Natural killer cell (primary cell): ENCODE measurements around the gene GIMAP5. TPM values are rescaled to one million over a fixed set of nuclear protein-coding genes. Genes with fewer than 3 reads are reported as not detected.

ENCODE experiments used
- ATAC-seq, 3 donors: fragments of 150-1000 bp in 2 of 3; fragments of 200-7000 bp in 1 of 3; cut with Tn5 transposase; 1 replicate in 1 of 3; 2 replicates in 2 of 3; pipeline ENCODE4 v1.10.0; 2021; ENCODE audit warnings: mild to moderate bottlenecking in 2 of 3, moderate library complexity in 2 of 3
- DNase-seq, 2 donors: peaks; one replicate each; pipeline versions ENCODE4 v3.0.0 to v3.0.0-alpha.2; 2013 to 2021; ENCODE audit warnings: mixed read lengths in 1 of 2
- H3K27ac ChIP-seq: one replicate; pipeline ENCODE4 v1.5.1; 2013; ENCODE audit warnings: mild to moderate bottlenecking, low read length
- H3K27me3 ChIP-seq: one replicate; pipeline ENCODE4 v1.6.1; 2013; ENCODE audit warnings: low read length; ENCODE audit not compliant: control insufficient read depth, insufficient read depth
- H3K36me3 ChIP-seq: one replicate; pipeline ENCODE4 v1.6.1; 2013; ENCODE audit warnings: low read length; ENCODE audit not compliant: control insufficient read depth, insufficient read depth
- H3K4me1 ChIP-seq: one replicate; pipeline ENCODE4 v1.6.1; 2013; ENCODE audit warnings: low read length; ENCODE audit not compliant: control insufficient read depth, insufficient read depth
- H3K4me3 ChIP-seq: one replicate; pipeline ENCODE4 v1.5.1; 2013; ENCODE audit warnings: low read length
- H3K9me3 ChIP-seq: one replicate; pipeline ENCODE4 v1.6.1; 2013; ENCODE audit warnings: low read length; ENCODE audit not compliant: control insufficient read depth, insufficient read depth
- H3K27ac Mint-ChIP-seq, 2 donors: one replicate each; pipeline ENCODE4 v1.8.0; 2022; ENCODE audit warnings: mild to moderate bottlenecking in 2 of 2, mixed read lengths in 2 of 2, moderate library complexity in 1 of 2
- H3K27me3 Mint-ChIP-seq, 2 donors: one replicate each; pipeline ENCODE4 v1.8.0; 2022; ENCODE audit warnings: low read depth in 2 of 2, mixed read lengths in 2 of 2
- H3K36me3 Mint-ChIP-seq: one replicate; pipeline ENCODE4 v1.8.0; 2022; ENCODE audit warnings: mixed read lengths
- H3K4me1 Mint-ChIP-seq, 2 donors: one replicate each; pipeline ENCODE4 v1.8.0; 2022; ENCODE audit warnings: mixed read lengths in 2 of 2
- H3K4me3 Mint-ChIP-seq: one replicate; pipeline ENCODE4 v1.8.0; 2022; ENCODE audit warnings: mild to moderate bottlenecking, moderate library complexity, mixed read lengths
- H3K9me3 Mint-ChIP-seq, 2 donors: one replicate each; pipeline ENCODE4 v1.8.0; 2022; ENCODE audit warnings: mixed read lengths in 2 of 2
- CTCF ChIP-seq: fragments of 200-600 bp; IDR thresholded peaks from one replicate; pipeline ENCODE4 v1.8.0; 2022; ENCODE audit warnings: antibody characterized with exemption
- WGBS: methylation state at CpG from one replicate; pipeline ENCODE4 v1.1.7; 2013; ENCODE audit warnings: missing lambda C conversion rate; ENCODE audit not compliant: insufficient coverage; 5-methylcytosine and 5-hydroxymethylcytosine counted together
- intact Hi-C: fragments of 100-400 bp; cut with micrococcal nuclease; formaldehyde crosslinking; loops from one replicate; pipeline ENCODE4 v1.14.2; 2022
- total RNA-seq, 4 donors: library from RNA; stranded (reverse); fragments of 120-200 nt in 1 of 4; gene quantifications; one replicate each; pipeline versions ENCODE4 v1.2.3 to v1.2.4, GENCODE V29; 2013 to 2022

Gene GIMAP5
- total RNA-seq, 3 donors from 2014 or later (not counting 1 experiment from before 2014, with no cell fraction given), result 29.2 to 64.1 (median 35.3) TPM

- intact Hi-C loops, result no loop called here
- Histone ChIP-seq H3K36me3 (peaks cover 59% of the 10 kb centered on the region), H3K27me3 (no peaks in the 10 kb centered on the region), H3K4me3 (no peak overlapping the region), H3K9me3 (peaks cover 11% of the 10 kb centered on the region), H3K4me1 (peaks cover 40% of the 10 kb centered on the region), H3K27ac (peak overlapping the region; percentile 19)
- peaks cover 67 to 72% of the 10 kb centered on the region in 2 donors for H3K4me1 Mint-ChIP-seq
- peak overlapping the region; percentile 43 for H3K4me3 Mint-ChIP-seq
- ATAC-seq (no peak), DNase-seq (peak in 1 of 2 donors; percentile 32)
- TF ChIP-seq CTCF, result no peak
- peaks cover 59% of the 10 kb centered on the region for H3K36me3 Mint-ChIP-seq
- WGBS, result no CpG with 5 or more reads among the region's 1 CpG
- no peaks in the 10 kb centered on the region for H3K27me3 Mint-ChIP-seq
- peaks cover 5 to 7% of the 10 kb centered on the region in 2 donors for H3K9me3 Mint-ChIP-seq
- peak overlapping the region; percentile 67 to 92 for H3K27ac Mint-ChIP-seq
Observed at GRCh38 chr7:150723467-150723866, 13.8 kb upstream of the GIMAP5 start.

- intact Hi-C loops, result no loop called here
- Histone ChIP-seq H3K4me1 (peaks cover 12% of the 10 kb centered on the region), H3K36me3 (peaks cover 23% of the 10 kb centered on the region), H3K4me3 (no peak overlapping the region), H3K27me3 (no peaks in the 10 kb centered on the region), H3K9me3 (peaks cover 11% of the 10 kb centered on the region), H3K27ac (no peak overlapping the region)
- H3K4me3 Mint-ChIP-seq, result no peak overlapping the region
- peaks cover 46 to 47% of the 10 kb centered on the region in 2 donors for H3K4me1 Mint-ChIP-seq
- H3K36me3 Mint-ChIP-seq, result peaks cover 34% of the 10 kb centered on the region
- no peak for ATAC-seq
- DNase-seq, result no peak
- TF ChIP-seq CTCF, result no peak
- WGBS, result 97% methylated on average over 3 of the region's 3 CpGs
- H3K27me3 Mint-ChIP-seq, result no peaks in the 10 kb centered on the region
- peaks cover 5 to 10% of the 10 kb centered on the region in 2 donors for H3K9me3 Mint-ChIP-seq
- H3K27ac Mint-ChIP-seq, result peak overlapping the region; percentile 30 to 42
Observed at GRCh38 chr7:150727381-150727780, 9.8 kb upstream of the GIMAP5 start.

DNA sequence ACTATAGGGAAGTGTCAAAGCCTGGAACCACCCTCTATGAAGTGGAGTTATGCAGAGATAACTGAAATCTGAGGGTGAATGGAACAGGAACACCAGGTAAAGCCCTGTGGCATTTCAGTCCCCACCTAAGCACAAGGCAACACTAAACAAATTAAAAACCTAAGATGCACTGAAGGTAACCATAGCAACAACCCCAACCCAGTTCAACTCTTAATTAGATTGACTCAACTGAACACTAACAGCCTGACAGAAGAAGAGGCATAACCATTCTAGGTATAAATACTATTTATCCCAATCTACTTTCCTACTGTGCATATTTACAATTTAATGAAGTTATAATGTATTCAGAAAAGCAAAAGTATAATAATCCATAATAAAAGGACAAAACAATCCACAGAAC is 9.2 kb upstream of the GIMAP5 start:
- Histone ChIP-seq H3K9me3 (peaks cover 11% of the 10 kb centered on the region), H3K27me3 (no peaks in the 10 kb centered on the region), H3K27ac (no peak overlapping the region), H3K36me3 (peaks cover 17% of the 10 kb centered on the region), H3K4me3 (no peak overlapping the region), H3K4me1 (peaks cover 13% of the 10 kb centered on the region)
- intact Hi-C loops, result no loop called here
- no peak for ATAC-seq
- Mint-ChIP-seq H3K27ac (peak overlapping the region; percentile 30 to 42), H3K27me3 (no peaks in the 10 kb centered on the region), H3K9me3 (peaks cover 5 to 10% of the 10 kb centered on the region in 2 donors), H3K4me3 (no peak overlapping the region), H3K4me1 (peaks cover 40 to 47% of the 10 kb centered on the region in 2 donors), H3K36me3 (peaks cover 34% of the 10 kb centered on the region)
- no peak for TF ChIP-seq CTCF
- peak in 1 of 2 donors; percentile 2 for DNase-seq

DNA sequence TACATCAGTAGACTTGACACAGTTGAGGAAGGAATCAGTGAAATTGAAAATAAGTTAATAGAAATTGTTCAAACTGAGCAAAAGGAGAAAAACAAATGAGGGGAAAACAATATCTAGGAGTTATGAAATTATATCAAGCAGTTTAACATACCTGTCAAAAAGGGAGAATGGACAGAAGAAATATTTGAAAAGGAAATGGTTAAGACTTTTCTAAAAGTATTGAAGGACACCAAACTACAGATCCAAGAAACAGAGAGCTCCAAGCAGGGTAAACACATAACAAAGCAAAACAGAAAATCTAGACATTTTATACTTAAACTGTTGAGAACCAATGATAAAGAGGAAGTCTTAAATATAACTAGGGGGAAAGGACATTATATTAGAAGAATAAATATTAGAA is 8.6 kb upstream of the GIMAP5 start:
- Mint-ChIP-seq H3K36me3 (peaks cover 28% of the 10 kb centered on the region), H3K9me3 (peaks cover 5 to 10% of the 10 kb centered on the region in 2 donors), H3K4me3 (no peak overlapping the region), H3K27me3 (no peaks in the 10 kb centered on the region), H3K4me1 (peaks cover 40 to 47% of the 10 kb centered on the region in 2 donors), H3K27ac (peak overlapping the region in 1 of 2 donors; percentile 30)
- ATAC-seq, result no peak
- no peak for TF ChIP-seq CTCF
- Histone ChIP-seq H3K4me3 (no peak overlapping the region), H3K27me3 (no peaks in the 10 kb centered on the region), H3K36me3 (peaks cover 11% of the 10 kb centered on the region), H3K27ac (no peak overlapping the region), H3K4me1 (peaks cover 16% of the 10 kb centered on the region), H3K9me3 (peaks cover 11% of the 10 kb centered on the region)
- intact Hi-C loops, result no loop called here
- no peak for DNase-seq
